GM12878 (cell line): ENCODE measurements around the gene MEI1. TPM values are rescaled to one million over a fixed set of nuclear protein-coding genes. Genes with fewer than 3 reads are reported as not detected.
A peak's percentile ranks its signal among the peaks of the same experiment; 100 is the strongest.

Source experiments
- BCL3 ChIP-seq: IDR thresholded peaks from 2 replicates; pipeline ENCODE4 v1.6.1; 2011; ENCODE audit warnings: borderline replicate concordance, low read depth, mild to moderate bottlenecking, moderate library complexity, low read length; ENCODE audit not compliant: insufficient read depth, poor library complexity, severe bottlenecking
- CHD2 ChIP-seq: IDR thresholded peaks from 2 replicates; pipeline ENCODE4 v1.6.1; 2011; ENCODE audit warnings: low read depth, low read length, improper control_type of control experiment, borderline replicate concordance
- CUX1 ChIP-seq: IDR thresholded peaks from 2 replicates; pipeline ENCODE4 v1.6.1; 2012; ENCODE audit warnings: improper control_type of control experiment, low read depth, low read length; ENCODE audit not compliant: insufficient replicate concordance
- ELK1 ChIP-seq: IDR thresholded peaks from 2 replicates; pipeline ENCODE4 v1.6.1; 2012; ENCODE audit warnings: low read depth, low read length, improper control_type of control experiment
- IKZF2 ChIP-seq, 2 experiments: fragments of 450-650 bp; IDR thresholded peaks; 2 replicates each; pipeline ENCODE4 v1.6.1; 2017; ENCODE audit warnings: mild to moderate bottlenecking in 2 of 2, moderate library complexity in 2 of 2
- KAT2A ChIP-seq: conservative IDR thresholded peaks from 2 replicates; pipeline ENCODE4 v1.6.1; 2011; ENCODE audit warnings: low read depth, low read length; ENCODE audit not compliant: control insufficient read depth
- NFYB ChIP-seq: IDR thresholded peaks from 2 replicates; pipeline ENCODE4 v1.6.1; 2011; ENCODE audit warnings: low read depth, mild to moderate bottlenecking, low read length, improper control_type of control experiment, moderate library complexity; ENCODE audit not compliant: insufficient read depth
- NR2C1 ChIP-seq: fragments of 450-650 bp; IDR thresholded peaks from 2 replicates; pipeline ENCODE4 v1.6.1; 2017; ENCODE audit warnings: antibody characterized with exemption, mild to moderate bottlenecking, moderate library complexity
- PKNOX1 ChIP-seq: fragments of 450-650 bp; IDR thresholded peaks from 2 replicates; pipeline ENCODE4 v1.6.1; 2016; ENCODE audit warnings: mild to moderate bottlenecking
- PML ChIP-seq: IDR thresholded peaks from 2 replicates; pipeline ENCODE4 v1.6.1; 2012; ENCODE audit warnings: low read length, inconsistent platforms
- POLR2AphosphoS2 ChIP-seq: IDR thresholded peaks from 2 replicates; pipeline ENCODE4 v1.6.1; 2011; ENCODE audit warnings: low read depth, mild to moderate bottlenecking, low read length, improper control_type of control experiment, moderate library complexity
- SREBF2 ChIP-seq: IDR thresholded peaks from 2 replicates; pipeline ENCODE4 v1.6.1; 2012; ENCODE audit warnings: mild to moderate bottlenecking, low read length
- TARDBP ChIP-seq: IDR thresholded peaks from 2 replicates; pipeline ENCODE4 v1.6.1; 2016; ENCODE audit warnings: borderline replicate concordance
- USF2 ChIP-seq: IDR thresholded peaks from 2 replicates; pipeline ENCODE4 v1.6.1; 2011; ENCODE audit warnings: low read depth, low read length, improper control_type of control experiment, borderline replicate concordance
- ZBTB33 ChIP-seq: fragments of 450-650 bp; IDR thresholded peaks from 2 replicates; pipeline ENCODE4 v1.6.1; 2017; ENCODE audit warnings: mild to moderate bottlenecking
- ZNF274 ChIP-seq: IDR thresholded peaks from one replicate; pipeline ENCODE4 v1.8.0; 2011; ENCODE audit not compliant: insufficient read length, insufficient read depth
- ZSCAN29 ChIP-seq: fragments of 450-650 bp; IDR thresholded peaks from 2 replicates; pipeline ENCODE4 v1.6.1; 2017; ENCODE audit warnings: mild to moderate bottlenecking, moderate library complexity
- polyA plus RNA-seq, 11 experiments: library from polyadenylated mRNA; depleted of rRNA in 4 of 11; unstranded in 6 of 11; stranded (reverse) in 5 of 11; fragments of >200 nt; fragmentation: Nextera tagmentation in 4 of 11; fragmentation: Illumina TruSeq in 1 of 11; extraction: Ambion mirVana in 4 of 11; extraction: Trizol in 1 of 11; gene quantifications; 1 replicate in 1 of 11; 2 replicates in 10 of 11; pipeline versions ENCODE4 v1.2.1 to v1.2.3, GENCODE V29; 2011 to 2016; ENCODE audit warnings: inconsistent platforms in 2 of 11, missing spikeins in 2 of 11, low read depth in 1 of 11
- total RNA-seq, 4 experiments: library from RNA; depleted of rRNA in 3 of 4; stranded (reverse); fragments of >200 nt in 3 of 4; fragmentation: Illumina TruSeq in 1 of 4; extraction: Trizol in 1 of 4; gene quantifications; 2 replicates each; pipeline versions ENCODE4 v1.2.1 to v1.2.3, GENCODE V29; 2013 to 2021

MEI1 gene
- total and polyA plus RNA-seq, 10 of the 15 experiments (the other 5 are each of a cell fraction or from before 2014, with no cell fraction given), result 27.9 to 48.9 (median 35.8) TPM

- TF ChIP-seq ZNF274, result no peak
- peak; percentile 84 for TF ChIP-seq PML
- peak; percentile 51; the same call in 1 of the 2 replicates for TF ChIP-seq CHD2
- TF ChIP-seq ZBTB33, result no peak
- no peak for TF ChIP-seq BCL3
- TF ChIP-seq SREBF2, result no peak
- no peak for TF ChIP-seq TARDBP
- TF ChIP-seq PKNOX1, result peak; percentile 98
- no peak for TF ChIP-seq ZSCAN29
- no peak for TF ChIP-seq USF2
- peak; percentile 77 for TF ChIP-seq NFYB
- TF ChIP-seq ELK1, result no peak; the same call in 1 of the 2 replicates
- no peak for TF ChIP-seq CUX1
- peak; percentile 81 for TF ChIP-seq POLR2AphosphoS2
- TF ChIP-seq NR2C1, result no peak
- TF ChIP-seq IKZF2 (IDR thresholded peaks at IDR 0.05), result no peak; a peak in 2 of 4 replicates
- TF ChIP-seq KAT2A, result no peak
Measured at GRCh38 chr22:41780746-41781505, 81.6 kb downstream of the MEI1 start (continued).
